ENCODE results near the gene LPGAT1.

- TF ChIP-seq CTCF (IDR thresholded peaks at IDR 0.05): no peak
- TF ChIP-seq POLR2A (IDR thresholded peaks at IDR 0.05): no peak
Measured at GRCh38 chr1:211736351-211736915, 94.1 kb downstream of the LPGAT1 start.

All from thyroid gland (tissue), 4 donors.